Activated CD4-positive, alpha-beta T cell treated with anti-CD3 and anti-CD28 coated beads for 48 hours (primary cell): Measurements from ENCODE around the gene IFITM5.

ENCODE experiments used
- DNase-seq: peaks from one replicate; pipeline ENCODE4 v3.0.0-alpha.2; 2020

IFITM5 gene

DNA sequence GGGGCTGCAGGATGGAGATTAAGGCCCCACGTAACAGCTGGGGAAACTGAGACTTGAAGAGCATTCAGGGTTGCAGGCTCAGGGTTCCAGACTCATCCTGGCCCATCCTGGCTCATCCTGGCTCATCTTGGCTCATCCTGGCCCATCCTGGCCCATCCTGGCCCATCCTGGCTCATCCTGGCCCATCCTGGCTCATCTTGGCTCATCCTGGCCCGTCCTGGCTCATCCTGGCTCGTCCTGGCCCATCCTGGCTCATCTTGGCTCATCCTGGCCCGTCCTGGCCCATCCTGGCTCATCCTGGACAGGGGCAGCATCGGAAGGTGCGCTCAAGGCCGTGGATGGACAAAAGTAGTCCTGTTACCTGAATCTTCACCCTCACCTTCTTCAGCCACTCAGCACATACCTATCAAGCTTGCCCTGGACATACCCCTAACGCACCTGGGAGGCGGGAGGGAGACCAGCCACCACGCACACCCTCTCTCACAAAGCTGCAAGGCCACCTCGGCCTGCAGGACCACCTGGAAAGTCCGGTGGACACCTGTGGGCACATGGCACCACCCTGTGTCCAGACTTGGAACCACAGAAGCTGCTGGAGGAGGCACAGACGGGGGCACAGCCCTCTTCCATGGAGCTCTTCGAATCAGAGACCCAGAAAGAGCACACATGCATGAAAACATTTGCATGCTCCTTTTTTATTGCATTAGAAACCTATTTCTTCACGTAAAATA lies 41.4 kb downstream of the IFITM5 start:
- no peak for DNase-seq

DNA sequence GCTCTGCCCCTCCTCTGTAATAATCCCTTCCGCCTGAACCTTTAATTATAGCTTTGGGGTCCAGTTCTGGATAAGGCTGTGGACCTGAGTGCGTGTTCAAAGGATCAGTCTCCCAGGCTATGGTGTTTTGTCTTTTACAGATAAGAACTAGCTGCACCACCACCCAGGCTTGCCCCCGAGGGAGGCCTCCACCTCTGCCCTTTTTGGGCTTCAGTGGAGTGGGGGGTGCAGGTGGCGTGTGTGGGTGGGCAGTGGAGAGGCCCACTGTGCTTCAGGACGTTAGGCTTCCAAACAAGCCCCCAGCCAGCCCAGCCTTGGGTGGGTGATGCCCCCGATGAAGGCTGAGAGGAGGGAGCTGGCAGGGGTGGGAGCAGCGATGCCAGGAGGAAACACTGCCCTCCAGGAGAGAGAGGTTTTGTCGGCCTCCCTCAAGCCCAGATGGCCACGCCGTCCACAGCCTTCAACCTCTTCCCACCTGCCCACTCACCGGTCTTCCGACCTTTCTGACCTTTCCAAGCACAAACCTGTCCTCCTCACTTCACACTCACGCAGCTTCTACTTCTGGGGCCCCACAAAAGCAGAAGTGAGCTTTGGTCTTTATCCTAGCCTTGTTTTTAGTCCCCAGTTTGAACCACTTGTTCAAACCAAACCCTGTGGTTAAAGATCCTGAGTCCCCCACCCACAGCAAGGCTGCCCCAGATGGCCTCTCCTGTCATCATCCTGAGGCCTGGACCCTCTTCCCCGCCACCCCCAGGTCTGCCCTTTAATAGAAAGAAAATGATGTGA lies 42.2 kb downstream of the IFITM5 start:
- no peak for DNase-seq

DNA sequence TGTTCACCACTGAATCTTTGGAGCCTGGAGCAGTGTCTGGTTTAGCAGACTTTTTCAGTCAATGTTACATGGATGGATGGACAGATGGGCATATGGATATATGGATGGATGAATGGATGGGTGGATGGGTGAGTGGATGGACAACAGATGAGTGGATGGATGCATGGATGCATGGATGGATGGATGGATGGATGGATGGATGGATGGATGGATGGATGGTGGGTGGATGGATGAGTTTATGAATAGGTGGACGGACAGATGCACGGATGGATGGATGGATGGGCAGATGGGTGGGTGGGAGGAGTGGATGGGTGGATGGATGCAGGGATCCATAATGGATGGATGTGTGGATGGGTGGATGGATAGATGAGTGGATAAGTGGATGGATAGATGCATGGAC lies 43.5 kb downstream of the IFITM5 start:
- no peak for DNase-seq

DNA sequence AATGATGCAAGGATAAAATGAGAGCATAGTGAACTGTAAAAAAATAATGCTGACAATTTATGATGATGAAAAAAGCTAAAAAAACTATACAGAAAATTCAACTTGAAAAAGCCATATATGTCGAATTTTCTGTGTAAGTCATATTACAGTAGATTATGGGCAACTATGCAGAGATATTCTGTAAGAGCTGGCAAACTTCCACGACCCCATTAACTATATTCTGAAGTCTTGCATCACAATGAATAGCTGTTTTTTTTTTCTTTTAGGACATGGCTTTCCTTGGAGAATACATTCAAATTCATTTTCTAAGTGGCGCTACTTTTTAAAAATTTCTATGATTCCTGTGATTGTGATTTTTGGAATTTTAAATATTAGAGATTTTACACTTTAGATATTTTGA lies 44.1 kb downstream of the IFITM5 start:
- DNase-seq = no peak

DNA sequence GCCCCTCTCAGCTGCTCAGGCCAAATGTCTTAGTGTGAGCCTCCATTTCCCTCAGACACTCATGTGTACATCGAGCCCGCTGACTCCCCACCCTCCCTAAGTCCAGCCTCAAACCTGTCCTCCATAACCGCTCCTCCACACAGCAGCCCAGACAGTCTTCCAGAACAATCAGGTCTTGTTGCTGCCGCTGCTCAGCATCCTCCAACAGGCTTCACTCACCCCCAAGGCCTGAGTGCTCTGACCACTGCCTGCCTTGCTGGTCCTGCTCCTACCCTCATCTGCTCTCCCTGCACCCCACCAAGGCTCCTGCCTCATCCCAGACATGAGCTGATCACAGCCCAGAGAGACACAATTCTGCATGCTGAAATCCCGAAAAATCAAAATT lies 45.4 kb downstream of the IFITM5 start:
- DNase-seq = no peak

DNA sequence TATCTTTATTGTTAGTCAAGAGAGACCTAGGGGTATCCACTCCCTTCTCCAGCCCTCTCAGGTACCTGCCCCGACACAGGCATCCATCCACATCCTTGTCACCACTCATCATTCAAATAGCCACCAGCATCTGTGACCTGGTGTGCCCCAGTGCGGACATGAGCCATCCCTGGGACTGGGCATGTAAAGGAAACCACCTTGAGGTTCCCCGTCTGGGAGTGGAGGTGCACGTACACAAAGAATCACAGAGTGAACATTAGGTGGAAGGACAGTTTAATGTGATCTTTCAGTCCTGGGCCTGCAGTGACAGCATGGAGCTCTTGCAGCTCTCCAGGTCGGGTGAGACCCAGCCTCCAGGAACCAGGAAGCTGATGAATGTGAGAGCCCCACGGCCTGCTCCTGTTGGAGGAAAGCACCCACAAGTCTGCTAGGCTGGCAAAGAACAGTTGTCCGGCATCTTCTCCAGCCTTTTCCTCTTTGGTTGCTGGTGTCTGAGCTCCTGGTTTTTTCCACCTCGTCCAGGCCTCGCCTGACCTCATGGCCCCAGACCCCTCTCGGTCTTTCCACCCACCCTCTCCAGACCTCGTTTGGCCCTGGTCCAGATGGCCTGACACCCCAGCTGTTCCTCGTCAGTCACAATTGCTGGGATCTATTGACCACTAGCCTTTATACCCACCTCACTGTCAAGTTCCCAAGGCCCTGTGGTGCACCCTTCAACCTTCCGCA lies 46.0 kb downstream of the IFITM5 start:
- DNase-seq = no peak

DNA sequence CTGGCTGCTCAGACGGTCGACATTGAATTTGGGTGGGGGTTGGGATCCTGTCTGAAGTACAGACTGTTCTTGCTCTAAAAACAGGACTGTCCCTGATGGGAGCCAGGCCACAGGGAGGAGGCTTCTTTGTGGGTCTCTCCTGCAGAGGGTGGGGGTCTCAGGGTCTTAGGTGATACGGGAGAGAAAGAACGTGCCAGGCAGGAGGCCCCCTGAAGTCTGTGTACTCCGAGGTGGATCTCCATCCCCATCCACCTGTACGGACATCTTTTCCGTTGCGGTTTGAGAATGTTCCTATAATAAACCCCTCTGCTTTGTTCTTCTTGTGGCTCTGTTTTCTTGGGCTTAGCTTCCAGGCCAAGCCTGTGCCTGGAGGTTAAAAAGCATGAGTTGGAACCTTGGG lies 46.7 kb downstream of the IFITM5 start:
- DNase-seq = no peak

DNA sequence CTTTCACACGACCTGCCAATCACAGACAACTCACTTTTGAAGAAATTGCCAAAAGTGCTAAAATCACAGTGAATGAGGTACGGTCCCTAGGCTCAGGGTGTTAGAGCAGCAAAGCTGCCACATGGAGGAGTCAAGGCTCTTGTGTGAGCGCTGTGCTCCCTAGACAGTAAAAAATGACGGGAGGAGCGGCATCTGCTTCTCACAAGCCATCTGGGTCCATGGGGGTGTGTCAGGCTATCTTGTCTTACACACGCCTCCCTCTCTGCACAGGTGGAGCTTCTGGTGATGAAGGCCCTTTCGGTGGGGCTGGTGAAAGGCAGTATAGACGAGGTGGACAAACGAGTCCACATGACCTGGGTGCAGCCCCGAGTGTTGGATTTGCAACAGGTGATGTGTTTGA lies 47.8 kb downstream of the IFITM5 start:
- no peak for DNase-seq

DNA sequence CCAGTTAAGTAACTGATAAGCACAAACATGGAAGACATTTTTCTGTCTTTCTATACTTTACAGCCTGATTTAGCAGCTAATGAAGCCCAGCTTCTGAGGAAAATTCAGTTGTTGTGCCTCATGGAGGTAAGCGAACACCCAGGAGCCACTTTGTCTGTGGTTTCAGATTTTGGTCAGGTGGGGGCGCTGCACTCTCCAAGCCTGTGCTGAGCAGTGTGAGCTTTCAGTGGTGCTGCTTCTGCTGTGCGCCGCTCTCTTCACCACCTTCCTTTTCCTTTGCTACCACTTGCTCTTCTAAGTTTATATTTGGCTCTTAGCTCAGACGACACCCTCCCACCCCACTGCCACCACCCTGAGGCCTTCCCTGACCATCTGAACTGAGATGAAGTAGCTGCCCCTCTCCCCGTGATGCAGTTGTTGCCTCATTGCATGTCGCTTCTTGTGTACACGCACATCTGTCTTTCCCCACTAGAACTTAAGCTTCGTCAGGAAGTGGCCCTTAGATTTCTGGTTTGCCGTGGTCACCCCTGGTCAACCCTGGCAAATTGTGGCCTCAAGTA lies 48.5 kb downstream of the IFITM5 start:
- DNase-seq = peak; percentile 86

DNA sequence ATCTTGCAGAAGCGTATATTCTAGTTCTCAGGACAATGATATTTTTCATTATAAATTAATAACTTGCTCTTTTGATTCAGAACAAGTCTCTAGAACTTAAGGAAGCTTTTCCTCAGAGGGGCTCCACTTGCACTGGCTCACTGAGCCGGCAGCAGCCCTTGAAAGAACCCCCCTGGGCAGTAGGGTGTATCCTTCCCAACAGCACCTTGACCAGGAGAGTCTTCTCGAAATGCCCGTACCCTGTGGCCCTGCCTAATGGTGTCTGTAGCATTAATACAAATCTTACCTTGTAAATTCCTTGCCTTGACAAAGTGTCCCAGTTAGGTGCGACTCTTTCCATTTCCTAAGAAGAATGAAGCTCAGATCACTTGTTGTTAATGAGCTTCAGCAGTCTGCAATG lies 49.1 kb downstream of the IFITM5 start:
- DNase-seq = no peak

DNA sequence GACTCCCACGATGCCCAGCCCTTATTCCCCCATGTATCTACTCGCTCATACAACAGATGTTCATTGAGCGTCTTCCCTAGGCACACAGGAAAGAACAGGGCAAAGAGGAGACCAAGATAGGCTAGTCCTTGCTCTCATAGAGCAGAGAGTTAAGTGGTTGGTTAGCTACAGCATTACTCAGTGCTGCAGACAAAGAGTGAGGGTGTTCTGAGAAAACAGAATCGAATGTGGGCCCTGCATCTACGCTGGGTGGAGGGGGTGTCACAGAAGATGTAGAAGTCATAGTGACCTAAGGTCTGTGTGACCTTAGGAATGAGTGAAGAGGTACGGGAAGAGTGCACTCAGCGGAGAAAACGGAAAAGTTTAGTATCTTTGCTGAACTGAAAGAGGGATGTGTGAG lies 50.3 kb downstream of the IFITM5 start:
- no peak for DNase-seq
